Ramos (cell line): ENCODE results near the gene DIRAS1.
"Not testable (repeated sequence)": the region's sequence is repeated elsewhere in the genome, so short reads cannot be mapped to it uniquely, and the experiment has no call there.

ENCODE experiments used
- in situ Hi-C: fragments of 300-500 bp; cut with MboI; formaldehyde crosslinking; loops from one replicate; pipeline ENCODE4 v1.14.3; 2022; ENCODE audit warnings: low sequenced_read_pairs; ENCODE audit not compliant: unreplicated experiment

Gene DIRAS1

GRCh38 chr19:2686360-2686759 lies 34.8 kb downstream of the DIRAS1 start:
- in situ Hi-C loops = no loop called here

GRCh38 chr19:2685204-2685704 lies 35.9 kb downstream of the DIRAS1 start:
- in situ Hi-C loops = no loop called here

GRCh38 chr19:2683430-2684003 lies 37.7 kb downstream of the DIRAS1 start:
- in situ Hi-C loops = no loop called here

- in situ Hi-C loops = no loop called here
These were observed 40.4 kb downstream of the DIRAS1 start for GRCh38 chr19:2680808-2681207.

GRCh38 chr19:2679439-2679838 lies 41.7 kb downstream of the DIRAS1 start:
- in situ Hi-C loops = no loop called here

- in situ Hi-C loops = not testable (repeated sequence)
These were observed 42.2 kb downstream of the DIRAS1 start for GRCh38 chr19:2678948-2679347.

- in situ Hi-C loops = no loop called here
These were observed 43.0 kb downstream of the DIRAS1 start for GRCh38 chr19:2678044-2678671.

GRCh38 chr19:2676823-2677222 lies 44.3 kb downstream of the DIRAS1 start:
- in situ Hi-C loops = no loop called here

- in situ Hi-C loops = no loop called here
These were observed 45.3 kb downstream of the DIRAS1 start for GRCh38 chr19:2675892-2676291.

GRCh38 chr19:2670217-2670616 lies 51.0 kb downstream of the DIRAS1 start:
- in situ Hi-C loops = no loop called here

- in situ Hi-C loops = no loop called here
These were observed 52.9 kb downstream of the DIRAS1 start for GRCh38 chr19:2668175-2668763.

- in situ Hi-C loops = not testable (repeated sequence)
These were observed 53.8 kb downstream of the DIRAS1 start for GRCh38 chr19:2667349-2667748.

GRCh38 chr19:2666344-2666994 lies 54.7 kb downstream of the DIRAS1 start:
- in situ Hi-C loops = no loop called here

GRCh38 chr19:2665103-2665502 lies 56.1 kb downstream of the DIRAS1 start:
- in situ Hi-C loops = no loop called here
